GM23338 (cell line): Measurements from ENCODE around the gene CHD1.

Experiments used
- CREB1 ChIP-seq: fragments of 250-450 bp; sonication (Bioruptor Pico); IDR thresholded peaks from 2 replicates; pipeline ENCODE4 v1.5.0; 2020; ENCODE audit warnings: low read depth, mild to moderate bottlenecking, moderate library complexity
- CTCF ChIP-seq, 2 experiments: fragments of 200-600 bp in 1 of 2; sonication (generic) in 1 of 2; conservative IDR thresholded peaks; 2 replicates each; pipeline versions ENCODE4 v1.5.1 to v1.6.1; 2016 to 2017; ENCODE audit warnings: antibody characterized with exemption in 2 of 2, low read depth in 2 of 2, mild to moderate bottlenecking in 2 of 2, moderate library complexity in 1 of 2
- EZH2 ChIP-seq: fragments of 200-600 bp; sonication (generic); IDR thresholded peaks from one replicate; pipeline ENCODE4 v1.8.0; 2017; ENCODE audit warnings: antibody characterized with exemption, mild to moderate bottlenecking, low read depth; ENCODE audit not compliant: unreplicated experiment
- EZH2phosphoT487 ChIP-seq: fragments of 200-600 bp; sonication (generic); IDR thresholded peaks from one replicate; pipeline ENCODE4 v1.8.1; 2018; ENCODE audit warnings: antibody characterized with exemption; ENCODE audit not compliant: unreplicated experiment
- REST ChIP-seq: IDR thresholded peaks from one replicate; pipeline ENCODE4 v1.6.1; 2018; ENCODE audit warnings: antibody characterized with exemption; ENCODE audit not compliant: unreplicated experiment

- TF ChIP-seq CTCF (conservative IDR thresholded peaks at IDR 0.05; ENCODE audit: low read depth in 2 of 2), result no peak
- TF ChIP-seq REST, result no peak
- no peak for TF ChIP-seq EZH2phosphoT487
- no peak for TF ChIP-seq EZH2
- TF ChIP-seq CREB1 (CRISPR knock-in tag), result no peak
Measured at GRCh38 chr5:98978528-98978927, 49.7 kb upstream of the CHD1 start.
